SJCRH30 (cell line): ENCODE data around the gene PTPN1. TPM values are rescaled to one million over a fixed set of nuclear protein-coding genes. Genes with fewer than 3 reads are reported as not detected.
"Not testable (repeated sequence)": the region's sequence is repeated elsewhere in the genome, so short reads cannot be mapped to it uniquely, and the experiment has no call there.

Experiments
- DNase-seq, 2 experiments: peaks; one replicate each; pipeline ENCODE4 v3.0.0-alpha.2; 2015 to 2020
- H3K27ac ChIP-seq: fragments of 250-450 bp; sonication (Bioruptor Pico); 2 replicates; pipeline ENCODE4 v1.5.1; 2020; ENCODE audit warnings: mild to moderate bottlenecking, moderate library complexity
- H3K27me3 ChIP-seq: fragments of 250-450 bp; sonication (Bioruptor Pico); 2 replicates; pipeline ENCODE4 v1.5.1; 2020; ENCODE audit warnings: mild to moderate bottlenecking, moderate library complexity
- H3K36me3 ChIP-seq: fragments of 250-450 bp; sonication (Bioruptor Pico); 2 replicates; pipeline ENCODE4 v1.5.1; 2020; ENCODE audit warnings: mild to moderate bottlenecking, moderate library complexity
- H3K4me1 ChIP-seq: fragments of 250-450 bp; sonication (Bioruptor Pico); 2 replicates; pipeline ENCODE4 v1.5.1; 2020; ENCODE audit warnings: mild to moderate bottlenecking, moderate library complexity
- H3K4me3 ChIP-seq: fragments of 250-450 bp; sonication (Bioruptor Pico); 2 replicates; pipeline ENCODE4 v1.5.1; 2020; ENCODE audit warnings: mild to moderate bottlenecking, moderate library complexity
- H3K9me3 ChIP-seq: fragments of 250-450 bp; sonication (Bioruptor Pico); replicated peaks from 2 replicates; pipeline ENCODE4 v1.5.1; 2020; ENCODE audit warnings: mild to moderate bottlenecking, moderate library complexity
- total RNA-seq: library from RNA; depleted of rRNA; stranded (reverse); fragments of >200 nt; shearing (Covaris generic); gene quantifications from 2 replicates; pipeline ENCODE4 v1.2.3, GENCODE V29; 2014

Gene PTPN1
- total RNA-seq, 1 experiment from 2014 or later, result 72.3 TPM

DNA sequence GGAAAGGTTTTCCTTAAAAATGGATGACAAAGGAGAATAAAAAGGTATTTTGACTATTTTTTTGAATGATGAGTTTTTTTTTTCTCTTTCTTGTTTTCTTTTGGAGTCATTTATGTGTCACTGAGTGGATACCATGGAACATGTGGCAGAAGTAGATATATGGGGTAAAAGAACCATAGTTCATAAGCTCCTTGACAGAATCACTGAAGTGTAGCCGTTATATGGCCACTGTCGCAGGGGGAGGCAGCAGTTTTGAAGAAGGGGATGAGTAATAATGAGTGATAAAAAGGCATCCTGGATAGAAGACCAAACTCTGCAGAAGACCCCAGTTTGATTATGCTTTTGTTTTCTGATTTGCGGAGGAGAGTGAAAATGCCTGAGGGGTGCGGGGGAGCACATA, 15.5 kb downstream of the PTPN1 start:
- H3K27me3 ChIP-seq, result no peaks in the 10 kb centered on the region
- H3K4me3 ChIP-seq, result no peak overlapping the region

DNA sequence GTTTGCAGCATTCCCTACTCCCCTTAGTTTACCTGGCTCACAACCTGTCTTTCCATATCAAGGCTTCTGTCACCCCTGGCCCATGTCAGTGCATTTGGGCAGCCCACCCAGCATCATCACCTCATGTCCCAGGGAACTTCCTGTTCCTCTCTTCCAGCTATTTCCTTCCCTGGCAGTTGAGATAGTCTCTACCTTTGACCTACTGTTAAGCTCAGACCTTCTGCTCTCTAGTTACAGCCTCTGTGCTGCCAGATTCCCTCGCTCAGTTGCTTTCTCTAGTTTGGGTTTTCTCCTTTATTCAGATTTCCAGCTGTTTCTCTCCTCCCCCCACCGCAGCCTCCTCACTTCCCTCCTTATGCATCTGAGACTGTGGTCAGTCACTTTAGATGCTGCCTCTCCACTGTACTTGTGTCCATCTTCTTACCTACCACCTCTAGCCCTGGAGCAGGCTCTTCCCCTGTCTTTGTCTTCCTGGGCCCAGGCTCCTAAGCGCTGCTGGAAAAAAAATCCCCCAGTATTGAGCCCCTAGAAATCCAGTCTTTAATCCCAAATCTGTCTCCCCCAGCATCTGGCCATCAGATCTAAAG, 16.3 kb downstream of the PTPN1 start:
- no peak overlapping the region for H3K27ac ChIP-seq
- H3K4me3 ChIP-seq, result no peak overlapping the region
- H3K27me3 ChIP-seq, result no peaks in the 10 kb centered on the region
- DNase-seq, result no peak
- no peaks in the 10 kb centered on the region for H3K9me3 ChIP-seq
- H3K4me1 ChIP-seq, result no peaks in the 10 kb centered on the region
- peaks cover 3% of the 10 kb centered on the region; the same call in 1 of the 2 replicates for H3K36me3 ChIP-seq

More for the DNA sequence above, 15.5 kb downstream of the PTPN1 start:
- DNase-seq, result no peak
- Histone ChIP-seq H3K4me1 (no peaks in the 10 kb centered on the region), H3K27ac (no peak overlapping the region), H3K36me3 (peaks cover 7% of the 10 kb centered on the region; the same call in 1 of the 2 replicates), H3K9me3 (no peaks in the 10 kb centered on the region)

DNA sequence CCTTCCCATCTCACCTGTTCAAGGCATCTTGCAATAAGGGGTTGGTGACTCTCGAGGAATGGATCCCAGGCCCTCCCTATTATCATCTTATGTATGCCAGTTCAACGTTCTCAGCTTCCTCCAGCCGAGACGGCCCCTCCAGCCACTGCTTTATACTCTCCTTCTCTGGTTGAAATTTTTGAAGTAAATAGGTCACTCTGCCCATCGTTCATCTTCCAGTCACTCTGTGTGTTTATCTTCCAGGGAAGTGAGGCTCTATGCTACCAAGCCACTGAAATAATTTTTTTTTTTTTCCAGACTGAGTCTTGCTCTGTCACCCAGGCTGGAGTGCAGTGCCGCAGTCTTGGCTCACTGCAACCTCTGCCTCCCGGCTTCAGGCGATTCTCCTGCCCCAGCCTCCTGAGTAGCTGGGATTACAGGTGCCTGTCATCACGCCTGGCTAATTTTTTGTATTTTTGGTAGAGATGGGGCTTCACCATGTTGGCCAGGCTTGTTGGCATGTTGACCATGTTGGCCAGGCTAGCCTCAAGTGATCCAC, 17.0 kb downstream of the PTPN1 start:
- H3K27ac ChIP-seq, result no peak overlapping the region
- no peaks in the 10 kb centered on the region for H3K9me3 ChIP-seq
- no peaks in the 10 kb centered on the region for H3K4me1 ChIP-seq
- no peak overlapping the region for H3K4me3 ChIP-seq
- no peaks in the 10 kb centered on the region for H3K27me3 ChIP-seq
- no peak for DNase-seq
- 0 out of 2 replicates have a peak, but pooled peaks cover 3% of the 10 kb centered on the region for H3K36me3 ChIP-seq

DNA sequence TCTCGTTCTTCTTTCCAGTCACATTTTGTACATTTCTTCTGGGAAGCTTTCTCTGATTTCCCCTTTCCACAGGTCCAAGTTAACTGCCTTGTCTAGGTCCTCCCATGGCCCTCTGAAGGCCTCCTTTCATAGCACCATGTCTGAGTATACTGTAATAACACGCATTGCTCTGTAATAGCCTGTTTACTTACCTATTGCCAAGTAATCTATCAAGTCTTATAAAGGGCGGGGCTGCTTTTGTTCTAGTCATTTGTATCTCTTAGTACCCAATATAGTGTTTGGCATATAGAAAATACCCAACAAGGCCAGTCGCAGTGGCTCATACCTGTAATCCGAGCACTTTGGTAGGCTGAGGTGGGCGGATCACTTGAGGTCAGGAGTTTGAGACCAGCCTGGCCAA, 17.9 kb downstream of the PTPN1 start:
- Histone ChIP-seq H3K27me3 (no peaks in the 10 kb centered on the region), H3K9me3 (no peaks in the 10 kb centered on the region)

DNA sequence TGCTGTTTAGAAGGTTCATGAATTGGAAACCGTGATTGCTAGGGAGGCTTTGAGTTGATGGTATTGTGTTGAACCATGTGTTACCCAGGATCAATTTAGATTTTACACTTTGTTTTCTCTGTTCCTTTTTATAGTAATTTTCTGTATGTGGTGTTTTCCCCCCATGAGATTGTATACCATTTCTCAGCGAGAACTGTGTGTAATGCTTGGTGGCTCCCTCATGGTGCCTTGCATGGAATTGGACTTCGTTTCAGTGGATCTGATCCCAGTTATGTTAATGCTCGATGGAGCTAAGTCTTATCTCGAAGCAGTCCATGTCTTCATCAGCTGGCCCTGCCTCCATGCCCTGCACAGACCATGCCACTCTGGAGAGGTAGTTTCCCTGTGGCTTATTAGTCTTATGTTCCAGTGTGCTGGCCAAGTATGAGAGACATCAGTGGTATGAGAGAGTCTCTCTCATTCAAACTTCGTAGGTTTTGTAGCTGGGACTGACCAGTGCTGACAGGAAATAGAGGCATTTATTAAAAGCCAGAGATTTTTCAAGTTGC, 18.7 kb downstream of the PTPN1 start:
- no peak overlapping the region for H3K27ac ChIP-seq
- no peaks in the 10 kb centered on the region for H3K27me3 ChIP-seq
- H3K36me3 ChIP-seq, result 0 out of 2 replicates have a peak, but pooled peaks cover 3% of the 10 kb centered on the region
- H3K9me3 ChIP-seq, result no peaks in the 10 kb centered on the region
- no peak overlapping the region for H3K4me3 ChIP-seq
- no peak for DNase-seq
- H3K4me1 ChIP-seq, result 0 out of 2 replicates have a peak, but pooled peaks cover 3% of the 10 kb centered on the region

More for the DNA sequence above, 17.9 kb downstream of the PTPN1 start:
- Histone ChIP-seq H3K27ac (no peak overlapping the region), H3K4me3 (no peak overlapping the region), H3K4me1 (0 out of 2 replicates have a peak, but pooled peaks cover 3% of the 10 kb centered on the region), H3K36me3 (0 out of 2 replicates have a peak, but pooled peaks cover 3% of the 10 kb centered on the region)
- no peak for DNase-seq

DNA sequence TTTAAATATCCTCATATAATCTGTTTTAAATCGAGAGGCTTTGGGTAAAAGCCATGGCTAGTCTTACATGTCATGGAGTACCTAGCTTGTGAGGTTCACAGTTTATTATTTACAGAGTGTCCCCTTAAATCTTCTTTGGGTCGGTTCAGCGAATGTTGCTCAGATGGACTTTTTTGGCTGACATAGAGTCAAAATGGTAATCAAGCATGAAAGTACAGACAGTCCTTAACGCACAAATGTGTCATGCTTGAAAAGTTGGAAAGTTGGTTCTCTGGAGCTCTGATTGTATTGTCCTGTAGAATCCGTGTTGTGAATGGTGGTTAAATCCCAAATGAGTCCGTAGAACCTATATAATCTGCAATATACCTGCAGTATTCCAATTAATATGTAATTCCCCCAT, 22.0 kb downstream of the PTPN1 start:
- Histone ChIP-seq H3K27me3 (no peaks in the 10 kb centered on the region), H3K4me1 (0 out of 2 replicates have a peak, but pooled peaks cover 3% of the 10 kb centered on the region)

DNA sequence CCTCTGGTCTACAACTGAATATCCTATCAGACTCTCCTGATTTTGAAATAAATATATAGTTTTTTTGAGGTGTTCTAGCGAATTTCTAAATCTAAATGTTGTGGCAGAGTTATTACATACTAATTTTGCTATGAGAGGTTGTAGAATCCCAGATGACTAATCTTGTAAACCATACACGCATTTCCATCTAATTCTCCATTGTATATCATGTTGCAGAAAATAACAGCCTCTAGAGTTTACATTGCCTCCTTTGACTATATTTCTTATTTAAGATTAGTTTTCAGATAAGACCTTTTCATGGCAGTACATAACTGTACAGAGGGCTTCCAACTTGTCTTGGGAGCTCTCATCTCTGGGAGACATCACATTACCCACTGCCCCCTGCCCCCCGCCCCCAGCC, 22.9 kb downstream of the PTPN1 start:
- Histone ChIP-seq H3K4me1 (0 out of 2 replicates have a peak, but pooled peaks cover 3% of the 10 kb centered on the region), H3K27me3 (no peaks in the 10 kb centered on the region), H3K9me3 (no peaks in the 10 kb centered on the region), H3K36me3 (peaks cover 6% of the 10 kb centered on the region; the same call in 1 of the 2 replicates), H3K27ac (no peak overlapping the region), H3K4me3 (no peak overlapping the region)
- no peak for DNase-seq

More for the DNA sequence above, 22.0 kb downstream of the PTPN1 start:
- Histone ChIP-seq H3K4me3 (no peak overlapping the region), H3K27ac (no peak overlapping the region), H3K36me3 (0 out of 2 replicates have a peak, but pooled peaks cover 3% of the 10 kb centered on the region), H3K9me3 (no peaks in the 10 kb centered on the region)
- no peak for DNase-seq

DNA sequence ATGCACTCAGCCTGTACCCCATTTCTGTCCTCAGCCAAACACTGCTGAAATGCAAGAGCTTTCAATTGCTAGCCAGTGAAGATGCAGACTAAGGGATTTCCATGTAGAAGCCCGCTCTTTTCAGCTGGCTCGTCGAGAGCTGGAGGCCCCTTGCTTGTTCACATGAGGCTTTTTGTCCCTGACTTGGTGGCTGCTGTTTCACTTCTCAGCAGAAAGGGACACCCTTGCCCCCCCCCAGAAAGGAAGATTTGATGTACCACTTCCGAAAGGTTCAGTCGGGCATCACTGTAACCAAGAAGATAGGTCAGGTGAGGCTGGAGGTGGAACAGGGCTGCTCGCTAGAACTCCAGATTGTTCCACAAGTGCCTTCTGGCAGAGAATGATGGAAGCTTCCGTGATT, 23.3 kb downstream of the PTPN1 start:
- no peak for DNase-seq
- H3K9me3 ChIP-seq, result no peaks in the 10 kb centered on the region
- 0 out of 2 replicates have a peak, but pooled peaks cover 3% of the 10 kb centered on the region for H3K4me1 ChIP-seq
- H3K36me3 ChIP-seq, result peaks cover 5% of the 10 kb centered on the region; the same call in 1 of the 2 replicates
- H3K27me3 ChIP-seq, result no peaks in the 10 kb centered on the region
- H3K4me3 ChIP-seq, result no peak overlapping the region
- H3K27ac ChIP-seq, result no peak overlapping the region

DNA sequence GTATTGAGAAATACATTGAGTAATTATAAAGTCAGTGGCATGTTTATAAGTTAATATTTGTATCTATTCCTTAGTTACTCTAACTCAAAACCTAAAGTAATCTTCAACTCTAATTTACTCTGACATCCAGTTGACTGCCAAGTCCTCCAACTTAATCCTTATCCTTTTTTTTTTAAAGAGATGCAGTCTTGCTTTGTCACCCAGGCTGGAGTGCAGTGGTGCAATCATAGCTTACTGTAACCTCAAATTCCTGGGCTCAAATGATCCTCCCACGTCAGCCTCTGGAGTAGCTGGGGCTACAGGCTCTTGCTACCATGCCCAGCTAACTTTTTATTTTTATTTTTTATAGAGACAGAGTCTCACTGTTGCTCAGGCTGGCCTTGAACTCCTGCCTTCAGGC, 24.4 kb downstream of the PTPN1 start:
- H3K27me3 ChIP-seq, result no peaks in the 10 kb centered on the region
- H3K9me3 ChIP-seq, result no peaks in the 10 kb centered on the region
- 0 out of 2 replicates have a peak, but pooled peaks cover 3% of the 10 kb centered on the region for H3K4me1 ChIP-seq
- no peak overlapping the region for H3K27ac ChIP-seq
- H3K4me3 ChIP-seq, result no peak overlapping the region
- H3K36me3 ChIP-seq, result peaks cover 5% of the 10 kb centered on the region
- DNase-seq, result no peak

DNA sequence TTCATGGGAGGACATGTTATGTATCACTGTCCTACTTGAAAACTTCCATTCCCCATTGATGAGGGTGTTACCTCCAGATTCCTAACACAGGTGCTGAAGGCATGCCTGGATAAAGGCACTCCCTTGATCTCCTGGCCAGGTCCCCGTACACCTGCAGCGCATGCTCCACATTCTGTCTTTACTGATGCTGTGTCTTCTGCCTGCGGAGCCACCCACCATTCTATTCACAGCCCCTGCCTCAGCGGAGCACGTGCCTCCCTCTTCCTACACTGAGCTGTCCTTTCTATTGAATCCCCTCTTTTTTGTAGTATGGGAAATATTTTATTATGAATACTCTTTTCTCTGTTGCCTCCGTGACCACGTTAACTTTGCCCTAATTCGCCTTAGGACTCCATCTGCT, 25.0 kb downstream of the PTPN1 start:
- no peaks in the 10 kb centered on the region for H3K27me3 ChIP-seq
- 0 out of 2 replicates have a peak, but pooled peaks cover 3% of the 10 kb centered on the region for H3K4me1 ChIP-seq
- DNase-seq, result no peak
- H3K4me3 ChIP-seq, result no peak overlapping the region
- no peak overlapping the region for H3K27ac ChIP-seq
- no peaks in the 10 kb centered on the region for H3K9me3 ChIP-seq
- peaks cover 7% of the 10 kb centered on the region for H3K36me3 ChIP-seq

DNA sequence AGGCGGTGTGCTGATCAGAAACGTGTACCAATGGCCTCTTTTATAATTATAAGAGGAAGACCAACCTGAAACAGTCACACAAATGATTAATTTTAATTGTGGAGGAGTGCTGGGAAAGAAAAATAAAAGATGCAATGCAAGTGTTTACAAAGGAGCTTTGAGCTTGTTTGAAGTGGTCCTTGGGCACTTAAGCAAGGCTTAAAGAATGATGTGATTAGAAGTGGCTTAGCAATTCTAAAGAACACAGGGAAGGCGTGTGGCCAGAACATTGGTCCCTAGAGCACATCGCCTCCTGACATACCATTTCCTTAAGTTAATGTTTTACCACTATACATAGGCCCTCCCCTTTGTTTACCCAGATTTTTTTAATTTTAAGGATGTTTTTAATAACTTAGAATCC, 26.1 kb downstream of the PTPN1 start:
- Histone ChIP-seq H3K36me3 (peaks cover 7% of the 10 kb centered on the region), H3K4me3 (no peak overlapping the region), H3K9me3 (no peaks in the 10 kb centered on the region), H3K27me3 (no peaks in the 10 kb centered on the region), H3K27ac (no peak overlapping the region), H3K4me1 (peaks cover 11% of the 10 kb centered on the region; the same call in 1 of the 2 replicates)
- no peak for DNase-seq

DNA sequence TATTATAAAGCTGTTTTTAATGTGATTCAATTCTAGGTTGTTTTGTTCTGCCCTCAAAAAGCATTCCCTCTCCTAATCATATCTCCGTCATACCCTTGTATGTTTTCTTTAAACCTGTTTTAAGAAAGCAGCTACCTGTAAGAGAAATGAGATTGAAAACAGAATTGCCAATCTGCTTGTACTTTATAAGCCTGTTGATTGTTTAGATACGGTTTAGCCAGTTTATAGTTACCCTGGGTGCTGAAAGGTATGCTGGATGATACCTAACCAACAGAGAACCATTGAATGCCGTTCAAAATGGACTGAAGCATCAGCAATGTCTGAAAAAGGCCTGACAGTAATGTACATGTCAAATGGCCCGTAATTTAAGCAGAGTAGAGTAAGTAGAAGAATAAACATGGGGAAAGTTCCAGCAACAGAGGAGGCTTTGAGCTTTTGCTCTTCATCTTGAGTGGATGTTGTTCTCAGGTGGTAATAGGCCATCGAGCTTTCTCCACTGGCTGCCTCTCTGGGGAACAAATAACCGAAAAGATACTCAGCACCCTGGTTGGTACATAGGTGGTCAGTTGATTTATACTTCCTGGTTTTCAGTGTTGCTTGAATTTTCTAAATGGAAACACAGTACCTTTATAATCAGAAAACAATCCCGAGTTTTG, 27.5 kb downstream of the PTPN1 start:
- Histone ChIP-seq H3K36me3 (peaks cover 7% of the 10 kb centered on the region), H3K27ac (no peak overlapping the region), H3K9me3 (0 out of 2 replicates have a peak, but pooled peaks cover 4% of the 10 kb centered on the region), H3K4me1 (peaks cover 11% of the 10 kb centered on the region; the same call in 1 of the 2 replicates), H3K27me3 (no peaks in the 10 kb centered on the region), H3K4me3 (no peak overlapping the region)
- no peak for DNase-seq

DNA sequence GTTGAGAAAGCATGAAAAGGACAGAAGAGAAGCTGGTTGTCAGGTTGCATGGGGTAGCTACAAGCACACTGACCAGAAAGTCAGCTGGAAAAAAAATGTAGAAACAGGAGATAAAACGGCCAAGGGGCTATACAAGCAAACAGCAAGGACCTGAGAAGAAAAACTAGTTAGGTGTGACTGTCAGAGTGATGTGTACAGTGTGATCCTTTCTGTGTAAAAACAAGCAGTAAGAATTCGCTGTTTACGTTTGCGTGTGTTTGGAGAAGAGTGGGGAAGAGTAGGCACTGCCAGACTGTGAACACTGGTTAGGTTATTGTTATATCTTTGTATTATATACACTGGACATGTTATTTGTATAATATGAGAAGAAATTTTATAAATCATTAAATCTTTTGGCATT, 28.1 kb downstream of the PTPN1 start:
- DNase-seq, result no peak
- Histone ChIP-seq H3K4me1 (peaks cover 8% of the 10 kb centered on the region; the same call in 1 of the 2 replicates), H3K36me3 (peaks cover 7% of the 10 kb centered on the region), H3K9me3 (0 out of 2 replicates have a peak, but pooled peaks cover 4% of the 10 kb centered on the region), H3K27me3 (no peaks in the 10 kb centered on the region), H3K27ac (no peak overlapping the region), H3K4me3 (no peak overlapping the region)

DNA sequence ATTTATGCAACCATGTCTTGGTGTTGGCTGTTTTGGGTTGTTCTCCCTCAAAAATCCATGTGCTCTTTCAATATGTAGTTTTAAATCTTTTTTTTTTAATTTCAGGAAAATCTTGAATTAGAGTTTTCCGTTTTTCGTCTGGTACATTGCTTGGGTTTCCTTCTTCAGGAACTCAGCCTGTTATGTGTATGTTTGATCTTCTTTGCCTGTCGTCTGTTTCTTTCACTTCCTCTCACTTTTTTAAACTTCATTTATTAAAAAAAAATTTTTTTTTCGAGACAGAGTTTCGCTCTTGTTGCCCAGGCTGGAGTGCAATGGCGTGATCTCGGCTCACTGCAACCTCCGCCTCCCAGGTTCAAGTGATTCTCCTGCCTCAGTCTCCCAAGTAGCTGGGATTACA, 29.6 kb downstream of the PTPN1 start:
- not testable (repeated sequence) for H3K4me1 ChIP-seq, H3K27ac ChIP-seq, H3K36me3 ChIP-seq, H3K4me3 ChIP-seq, H3K9me3 ChIP-seq, DNase-seq, H3K27me3 ChIP-seq
